HG02943 (cell line): Measurements from ENCODE around the gene SCMH1.

Experiments used
- ATAC-seq: cut with Tn5 transposase; IDR thresholded peaks from one replicate; pipeline ENCODE4 v1.9.1; 2021; ENCODE audit warnings: mild to moderate bottlenecking, low read depth, moderate library complexity; ENCODE audit not compliant: unreplicated experiment

The SCMH1 gene

DNA sequence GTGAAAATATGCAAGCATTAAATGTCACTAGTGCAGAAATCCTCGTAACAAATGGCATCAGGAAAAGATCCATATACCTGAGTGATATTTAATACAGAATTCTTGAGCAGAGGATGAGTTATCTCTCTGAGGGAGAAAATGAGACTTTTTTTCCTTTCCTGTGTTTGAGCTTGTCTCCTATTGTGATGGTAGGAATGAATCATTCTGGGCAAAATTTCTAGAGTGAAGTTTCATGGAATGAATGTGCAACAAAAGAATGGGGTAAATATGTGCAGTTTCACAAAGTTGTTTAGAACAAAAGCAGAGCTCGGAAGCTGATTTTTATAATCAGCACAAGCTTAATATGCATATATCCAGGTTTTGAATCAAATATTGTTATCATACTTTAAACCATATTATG lies 258.0 kb downstream of the SCMH1 start:
- no peak for ATAC-seq

GRCh38 chr1:40983286-40983685 lies 258.8 kb downstream of the SCMH1 start:
- ATAC-seq, result no peak

GRCh38 chr1:40982721-40983120 lies 259.4 kb downstream of the SCMH1 start:
- no peak for ATAC-seq

DNA sequence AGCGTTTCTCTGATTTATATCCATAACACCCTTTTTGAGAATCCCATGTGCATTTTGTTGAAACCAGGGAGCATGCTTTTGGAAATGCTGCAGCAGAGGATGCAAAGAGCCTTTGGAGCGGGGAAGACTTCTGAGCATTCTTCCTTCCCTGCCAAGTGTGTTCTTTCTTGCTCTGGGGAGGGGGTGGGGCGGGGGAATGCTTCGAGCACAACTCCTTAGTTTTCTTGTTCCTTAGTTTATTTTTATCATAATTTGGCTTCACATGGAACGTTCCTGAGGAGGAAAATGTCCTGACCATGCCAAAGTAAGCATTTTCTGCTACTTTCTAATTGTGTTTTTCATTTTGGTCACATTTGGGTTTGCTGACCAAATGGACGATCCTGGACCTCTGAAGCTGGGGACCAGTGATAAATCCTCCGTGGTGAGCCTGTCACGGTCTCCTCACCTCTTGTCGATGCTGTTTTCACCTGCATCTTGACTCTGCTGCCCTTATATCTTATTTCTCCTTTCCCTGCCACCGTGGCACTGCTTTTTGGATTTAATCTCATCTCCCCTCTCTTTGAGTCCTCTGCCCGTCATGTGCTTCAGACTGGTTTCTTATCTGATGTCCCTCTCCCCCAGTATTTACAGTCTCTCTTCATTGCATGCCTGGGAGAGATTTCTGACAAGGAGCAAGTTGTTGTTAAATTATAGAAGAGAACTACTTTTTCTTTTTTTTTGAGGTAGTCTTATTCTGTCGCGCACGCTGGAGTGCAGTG lies 260.2 kb downstream of the SCMH1 start:
- no peak for ATAC-seq

- ATAC-seq, result peak; percentile 6
Measured at GRCh38 chr1:40980453-40981121, 261.5 kb downstream of the SCMH1 start.

DNA sequence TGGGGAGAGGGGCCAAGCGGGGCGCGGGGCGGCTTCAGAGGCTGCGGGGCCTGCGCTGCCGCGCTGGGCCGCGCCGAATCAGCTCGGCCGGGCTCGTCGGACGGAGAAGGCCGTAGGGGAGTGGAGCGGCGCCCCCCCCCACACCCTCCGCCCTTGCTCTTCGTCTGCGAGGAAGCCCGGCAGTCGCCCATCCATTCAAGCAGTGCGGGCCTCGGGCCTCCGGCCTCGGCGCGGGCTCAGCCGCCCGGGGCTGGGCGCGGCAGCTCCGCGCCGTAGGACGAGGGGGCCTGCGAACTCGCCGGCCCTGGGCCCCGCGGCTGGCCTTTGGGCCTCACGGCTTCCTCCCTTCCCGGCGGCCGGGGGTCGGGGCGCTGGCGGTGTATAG lies 262.0 kb downstream of the SCMH1 start:
- peak; percentile 11 for ATAC-seq

- peak; percentile 86 for ATAC-seq
Measured at GRCh38 chr1:40979241-40980067, 262.7 kb downstream of the SCMH1 start, which contains the start of gene CTPS1. Gene CTPS1, plus strand, starts transcription at chr1:40979696. Its CDS starts 3,595 bp downstream, at chr1:40983291.

- no peak for ATAC-seq
Measured at GRCh38 chr1:40978886-40979240, 263.2 kb downstream of the SCMH1 start.

DNA sequence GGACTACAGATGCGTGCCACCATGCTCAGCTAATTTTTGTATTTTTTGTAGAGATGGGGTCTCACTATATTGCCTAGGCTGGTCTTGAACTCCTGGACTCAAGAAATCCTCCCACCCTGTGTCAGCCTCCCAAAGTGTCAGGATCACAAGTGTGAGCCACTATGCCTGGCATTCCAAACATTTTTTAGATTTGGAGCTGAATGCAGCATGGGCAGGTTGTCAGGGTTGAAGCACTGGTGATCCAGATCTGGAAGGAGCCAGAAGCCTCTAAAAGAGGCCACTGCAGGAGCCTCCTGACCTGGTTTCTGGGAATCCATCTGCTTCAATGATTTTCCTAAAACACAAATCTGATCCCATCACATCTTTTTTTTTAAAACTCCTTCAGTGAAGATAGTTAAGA lies 264.4 kb downstream of the SCMH1 start:
- ATAC-seq, result no peak
